HEK293 (cell line): ENCODE results near the gene ARMC7.

Experiments
- FEZF1 ChIP-seq: fragments of 450-650 bp; formaldehyde crosslinking; IDR thresholded peaks from 2 replicates; pipeline ENCODE4 v1.5.1; 2016; ENCODE audit warnings: missing biosample characterization, missing genetic modification characterization
- ZNF776 ChIP-seq: fragments of 450-650 bp; formaldehyde crosslinking; IDR thresholded peaks from 2 replicates; pipeline ENCODE4 v1.5.0; 2017; ENCODE audit warnings: missing biosample characterization, missing genetic modification characterization, borderline replicate concordance
- ZNF785 ChIP-seq: fragments of 450-650 bp; formaldehyde crosslinking; IDR thresholded peaks from 2 replicates; pipeline ENCODE4 v1.5.1; 2016; ENCODE audit warnings: missing biosample characterization, missing genetic modification characterization
- TF ChIP-seq, protein P1 (sequence below): fragments of 450-650 bp; formaldehyde crosslinking; IDR thresholded peaks from 2 replicates; pipeline ENCODE4 v1.5.1; 2016; ENCODE audit warnings: missing biosample characterization, missing genetic modification characterization
- TF ChIP-seq, protein P2 (sequence below): fragments of 450-650 bp; formaldehyde crosslinking; IDR thresholded peaks from 2 replicates; pipeline ENCODE4 v1.5.1; 2016; ENCODE audit warnings: missing biosample characterization, missing genetic modification characterization
- TF ChIP-seq, protein P3 (sequence below): fragments of 450-650 bp; formaldehyde crosslinking; IDR thresholded peaks from 2 replicates; pipeline ENCODE4 v1.5.1; 2016; ENCODE audit warnings: missing biosample characterization, missing genetic modification characterization

DNA sequence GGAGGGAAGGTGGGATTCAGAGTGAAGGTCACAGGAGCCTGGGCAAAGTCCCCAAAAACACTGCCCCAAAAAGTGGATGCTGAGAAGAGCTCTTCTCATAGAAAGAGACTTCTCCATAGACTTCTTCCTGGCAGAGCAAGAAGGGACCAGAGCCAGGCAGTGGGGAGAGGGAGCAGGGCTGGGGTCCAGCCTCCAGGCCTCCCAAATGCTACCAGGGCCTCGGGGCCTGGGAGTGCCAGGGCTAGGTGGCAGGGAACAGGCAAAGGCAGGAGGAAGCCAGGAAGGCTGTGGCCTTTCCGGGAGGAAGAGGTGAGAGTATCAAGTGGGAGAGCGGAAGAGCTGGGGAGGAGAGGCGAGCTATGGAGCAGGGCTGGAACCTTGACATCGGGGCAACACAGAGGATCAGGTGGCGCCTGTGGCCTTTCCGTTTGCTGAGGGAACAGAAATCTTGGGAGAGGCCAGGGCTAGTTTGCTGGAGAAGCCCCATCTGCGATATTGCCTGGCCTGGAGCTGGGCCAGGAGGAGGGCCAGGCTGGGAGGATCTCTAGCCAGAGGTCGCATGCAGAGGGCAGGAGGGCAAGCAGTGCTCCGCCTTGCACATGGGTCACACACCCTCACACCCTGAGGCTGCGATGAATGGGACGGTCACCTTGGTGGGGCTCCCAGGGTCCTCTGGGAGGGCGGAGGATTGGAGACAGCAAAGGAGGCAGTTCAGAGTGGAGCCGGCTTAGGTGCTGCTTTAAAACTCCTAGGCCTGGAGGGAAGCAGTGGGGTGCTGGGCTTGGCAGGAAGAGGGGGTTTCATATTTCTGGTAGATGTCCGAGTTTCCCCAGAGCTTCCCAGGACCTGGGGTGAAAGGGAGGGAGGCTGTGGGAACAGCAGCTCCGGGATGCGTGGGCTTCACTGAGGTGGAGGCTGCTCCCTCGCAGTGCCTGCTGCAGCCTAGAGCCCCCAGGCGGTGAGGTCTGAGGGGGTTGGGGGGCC, 18.6 kb upstream of the ARMC7 start:
- TF ChIP-seq ZNF785 (tag by site-specific recombination) (no peak), ZNF776 (tag by site-specific recombination) (no peak), FEZF1 (tag by site-specific recombination) (no peak)
- TF ChIP-seq, protein P1, sequence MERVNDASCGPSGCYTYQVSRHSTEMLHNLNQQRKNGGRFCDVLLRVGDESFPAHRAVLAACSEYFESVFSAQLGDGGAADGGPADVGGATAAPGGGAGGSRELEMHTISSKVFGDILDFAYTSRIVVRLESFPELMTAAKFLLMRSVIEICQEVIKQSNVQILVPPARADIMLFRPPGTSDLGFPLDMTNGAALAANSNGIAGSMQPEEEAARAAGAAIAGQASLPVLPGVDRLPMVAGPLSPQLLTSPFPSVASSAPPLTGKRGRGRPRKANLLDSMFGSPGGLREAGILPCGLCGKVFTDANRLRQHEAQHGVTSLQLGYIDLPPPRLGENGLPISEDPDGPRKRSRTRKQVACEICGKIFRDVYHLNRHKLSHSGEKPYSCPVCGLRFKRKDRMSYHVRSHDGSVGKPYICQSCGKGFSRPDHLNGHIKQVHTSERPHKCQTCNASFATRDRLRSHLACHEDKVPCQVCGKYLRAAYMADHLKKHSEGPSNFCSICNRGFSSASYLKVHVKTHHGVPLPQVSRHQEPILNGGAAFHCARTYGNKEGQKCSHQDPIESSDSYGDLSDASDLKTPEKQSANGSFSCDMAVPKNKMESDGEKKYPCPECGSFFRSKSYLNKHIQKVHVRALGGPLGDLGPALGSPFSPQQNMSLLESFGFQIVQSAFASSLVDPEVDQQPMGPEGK (tag by site-specific recombination), result no peak
- TF ChIP-seq, protein P2, sequence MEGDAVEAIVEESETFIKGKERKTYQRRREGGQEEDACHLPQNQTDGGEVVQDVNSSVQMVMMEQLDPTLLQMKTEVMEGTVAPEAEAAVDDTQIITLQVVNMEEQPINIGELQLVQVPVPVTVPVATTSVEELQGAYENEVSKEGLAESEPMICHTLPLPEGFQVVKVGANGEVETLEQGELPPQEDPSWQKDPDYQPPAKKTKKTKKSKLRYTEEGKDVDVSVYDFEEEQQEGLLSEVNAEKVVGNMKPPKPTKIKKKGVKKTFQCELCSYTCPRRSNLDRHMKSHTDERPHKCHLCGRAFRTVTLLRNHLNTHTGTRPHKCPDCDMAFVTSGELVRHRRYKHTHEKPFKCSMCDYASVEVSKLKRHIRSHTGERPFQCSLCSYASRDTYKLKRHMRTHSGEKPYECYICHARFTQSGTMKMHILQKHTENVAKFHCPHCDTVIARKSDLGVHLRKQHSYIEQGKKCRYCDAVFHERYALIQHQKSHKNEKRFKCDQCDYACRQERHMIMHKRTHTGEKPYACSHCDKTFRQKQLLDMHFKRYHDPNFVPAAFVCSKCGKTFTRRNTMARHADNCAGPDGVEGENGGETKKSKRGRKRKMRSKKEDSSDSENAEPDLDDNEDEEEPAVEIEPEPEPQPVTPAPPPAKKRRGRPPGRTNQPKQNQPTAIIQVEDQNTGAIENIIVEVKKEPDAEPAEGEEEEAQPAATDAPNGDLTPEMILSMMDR (tag by site-specific recombination), result no peak
- TF ChIP-seq, protein P3, sequence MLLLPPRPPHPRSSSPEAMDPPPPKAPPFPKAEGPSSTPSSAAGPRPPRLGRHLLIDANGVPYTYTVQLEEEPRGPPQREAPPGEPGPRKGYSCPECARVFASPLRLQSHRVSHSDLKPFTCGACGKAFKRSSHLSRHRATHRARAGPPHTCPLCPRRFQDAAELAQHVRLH (tag by site-specific recombination), result no peak
